ENCODE measurements around the gene RIN1. TPM values are rescaled to one million over a fixed set of nuclear protein-coding genes. Genes with fewer than 3 reads are reported as not detected.
A peak's percentile ranks its signal among the peaks of the same experiment; 100 is the strongest.

RIN1 gene
- total and polyA plus RNA-seq, 2 of the 13 experiments (the other 11 are each of a cell fraction or from before 2014, with no cell fraction given) = 2.4 to 4.1 TPM

- TF ChIP-seq ZNF253 (CRISPR knock-in tag; IDR thresholded peaks at IDR 0.05; ENCODE audit: borderline replicate concordance) (peak; percentile 52; the same call in 1 of the 2 replicates), CERS6 (CRISPR knock-in tag; IDR thresholded peaks at IDR 0.05) (no peak), FOXO1 (CRISPR knock-in tag; IDR thresholded peaks at IDR 0.05) (0 out of 2 replicates have a peak, but pooled peaks have one; percentile 48), ZNF430 (CRISPR knock-in tag; IDR thresholded peaks at IDR 0.05) (peak; percentile 89), ZNF720 (CRISPR knock-in tag; IDR thresholded peaks at IDR 0.05) (no peak), AKNA (CRISPR knock-in tag; IDR thresholded peaks at IDR 0.05; ENCODE audit: borderline replicate concordance) (peak; percentile 63; the same call in 1 of the 2 replicates), NR1H2 (CRISPR knock-in tag; IDR thresholded peaks at IDR 0.05; ENCODE audit: borderline replicate concordance, low read depth) (no peak), TBP (CRISPR knock-in tag; IDR thresholded peaks at IDR 0.05) (no peak), SKIL (CRISPR knock-in tag; IDR thresholded peaks at IDR 0.05; ENCODE audit: borderline replicate concordance) (no peak), HINFP (CRISPR knock-in tag; IDR thresholded peaks at IDR 0.05; ENCODE audit: low read depth) (peak; percentile 62; the same call in 1 of the 2 replicates), SALL1 (CRISPR knock-in tag; IDR thresholded peaks at IDR 0.05) (peak; percentile 87), SUZ12 (IDR thresholded peaks at IDR 0.05; ENCODE audit: low read depth, low read length) (no peak), ZNF747 (CRISPR knock-in tag; IDR thresholded peaks at IDR 0.05; ENCODE audit: borderline replicate concordance) (peak; percentile 86; the same call in 1 of the 2 replicates), NKX3-1 (CRISPR knock-in tag; IDR thresholded peaks at IDR 0.05) (no peak; the same call in none of the 2 replicates), ZNF496 (CRISPR knock-in tag; IDR thresholded peaks at IDR 0.05; ENCODE audit: insufficient replicate concordance) (no peak)
Measured at GRCh38 chr11:66289548-66290329, 46.5 kb downstream of the RIN1 start (continued).

Data from HepG2 (cell line).